HCT116 (cell line): ENCODE measurements around the gene RRAGD. TPM values are rescaled to one million over a fixed set of nuclear protein-coding genes. Genes with fewer than 3 reads are reported as not detected.

Experiments used
- ATAC-seq: fragments of 200-7000 bp; cut with Tn5 transposase; 2 replicates; pipeline ENCODE4 v1.9.1; 2020; ENCODE audit warnings: mild to moderate bottlenecking, moderate library complexity
- BruUV-seq: library from RNA; stranded (reverse); fragments of 400-500 nt; replicated peaks from 2 replicates; lab custom pipeline; 2021; lab: Mats Ljungman, UMichigan
- CTCF ChIA-PET: fragments of 300-600 bp; sonication (Branson Sonifier 250); formaldehyde crosslinking; loops from one replicate; lab custom pipeline; 2021; ENCODE audit warnings: antibody characterized with exemption; lab: Charles Lee
- POLR2A ChIA-PET: fragments of 300-600, 350-600 bp; sonication (Branson Sonifier 250); formaldehyde crosslinking; loops from one replicate; lab custom pipeline; 2021; ENCODE audit warnings: antibody characterized with exemption; lab: Charles Lee
- RAD21 ChIA-PET, 2 experiments: fragments of 300-600 bp; sonication (Branson Sonifier 250); formaldehyde crosslinking; loops; one replicate each; lab custom pipeline; 2023; ENCODE audit warnings: low total read pairs in 2 of 2; ENCODE audit not compliant: uncharacterized antibody in 2 of 2, unreplicated experiment in 2 of 2, low non-redundant PET in 1 of 2; lab: Charles Lee
- DNase-seq: peaks from one replicate; pipeline ENCODE4 v3.0.0-alpha.2; 2010; ENCODE audit warnings: low read depth, low spot score
- H2AFZ ChIP-seq: fragments of 200-600 bp; shearing (Covaris generic), sonication (generic); 2 replicates; pipeline ENCODE4 v1.6.1; 2017; ENCODE audit warnings: low read depth, mixed run types, mixed read lengths, antibody characterized with exemption, low read length; ENCODE audit not compliant: poor library complexity, severe bottlenecking
- H3K27ac ChIP-seq: 2 replicates; pipeline ENCODE4 v1.5.1; 2012; ENCODE audit warnings: low read depth, low read length
- H3K27me3 ChIP-seq: fragments of 200-600 bp; sonication (generic); 2 replicates; pipeline ENCODE4 v1.6.1; 2016; ENCODE audit warnings: mixed run types, low read length, mixed read lengths; ENCODE audit not compliant: insufficient read depth
- H3K36me3 ChIP-seq, 2 experiments: fragments of 200-500 bp in 1 of 2; fragments of 200-600 bp in 1 of 2; sonication (Bioruptor generic) in 1 of 2; sonication (generic) in 1 of 2; 2 replicates each; pipeline versions ENCODE4 v1.5.1 to v1.6.1; 2014 to 2016; ENCODE audit warnings: low read length in 2 of 2, inconsistent platforms in 1 of 2, mixed read lengths in 1 of 2, mixed run types in 1 of 2; ENCODE audit not compliant: insufficient read depth in 2 of 2, control insufficient read depth in 1 of 2
- H3K4me1 ChIP-seq, 2 experiments: fragments of 200-600 bp in 1 of 2; sonication (generic) in 1 of 2; 2 replicates each; pipeline versions ENCODE4 v1.5.1 to v1.6.1; 2012 to 2017; ENCODE audit warnings: low read length in 2 of 2, inconsistent platforms in 1 of 2, mild to moderate bottlenecking in 1 of 2, mixed read lengths in 1 of 2, mixed run types in 1 of 2, moderate library complexity in 1 of 2; ENCODE audit not compliant: insufficient read depth in 2 of 2, control insufficient read depth in 1 of 2
- H3K4me2 ChIP-seq: fragments of 200-600 bp; sonication (generic); 2 replicates; pipeline ENCODE4 v1.6.1; 2017; ENCODE audit warnings: mixed run types, low read length, mixed read lengths
- H3K4me3 ChIP-seq, 2 experiments: fragments of 200-600 bp in 1 of 2; sonication (generic) in 1 of 2; replicated peaks in 1 of 2; 2 replicates each; pipeline ENCODE4 v1.5.1; 2011 to 2016; ENCODE audit warnings: low read length in 2 of 2, control low read depth in 1 of 2, low read depth in 1 of 2, mild to moderate bottlenecking in 1 of 2, mixed read lengths in 1 of 2, mixed run types in 1 of 2
- H3K79me2 ChIP-seq: fragments of 200-600 bp; sonication (generic); 2 replicates; pipeline ENCODE4 v1.6.1; 2017; ENCODE audit warnings: mild to moderate bottlenecking, mixed run types, low read length, moderate library complexity, mixed read lengths; ENCODE audit not compliant: insufficient read depth
- H3K9ac ChIP-seq: fragments of 200-600 bp; sonication (generic); 2 replicates; pipeline ENCODE4 v1.6.1; 2016; ENCODE audit warnings: low read length, mixed read lengths
- H3K9me2 ChIP-seq: fragments of 200-600 bp; sonication (generic), shearing (Covaris generic); 2 replicates; pipeline ENCODE4 v1.6.1; 2017; ENCODE audit warnings: mixed run types, mild to moderate bottlenecking, moderate library complexity; ENCODE audit not compliant: insufficient read depth
- H3K9me3 ChIP-seq, 2 experiments: fragments of 200-500 bp in 1 of 2; fragments of 200-600 bp in 1 of 2; sonication (Bioruptor generic) in 1 of 2; sonication (generic) in 1 of 2; 2 replicates each; pipeline ENCODE4 v1.6.1; 2014 to 2017; ENCODE audit warnings: low read length in 2 of 2, mixed read lengths in 2 of 2, inconsistent platforms in 1 of 2, low read depth in 1 of 2, mild to moderate bottlenecking in 1 of 2, mixed run types in 1 of 2, moderate library complexity in 1 of 2; ENCODE audit not compliant: control insufficient read depth in 1 of 2, insufficient read depth in 1 of 2
- H4K20me1 ChIP-seq: fragments of 200-600 bp; sonication (generic), shearing (Covaris generic); 2 replicates; pipeline ENCODE4 v1.6.1; 2017; ENCODE audit warnings: mixed run types, mild to moderate bottlenecking, moderate library complexity; ENCODE audit not compliant: insufficient read depth
- CBX3 ChIP-seq: IDR thresholded peaks from 2 replicates; pipeline ENCODE4 v1.6.1; 2012; ENCODE audit warnings: low read depth
- EGR1 ChIP-seq: IDR thresholded peaks from 2 replicates; pipeline ENCODE4 v1.6.1; 2012; ENCODE audit warnings: low read depth
- ELF1 ChIP-seq: IDR thresholded peaks from 2 replicates; pipeline ENCODE4 v1.6.1; 2012; ENCODE audit warnings: low read depth, borderline replicate concordance
- EZH2 ChIP-seq: fragments of 200-600 bp; sonication (generic); IDR thresholded peaks from 2 replicates; pipeline ENCODE4 v1.6.1; 2017; ENCODE audit warnings: antibody characterized with exemption, mixed run types
- FOSL1 ChIP-seq: IDR thresholded peaks from 2 replicates; pipeline ENCODE4 v1.6.1; 2012; ENCODE audit warnings: low read depth
- JUND ChIP-seq: IDR thresholded peaks from 2 replicates; pipeline ENCODE4 v1.6.1; 2012
- POLR2AphosphoS5 ChIP-seq: IDR thresholded peaks from 2 replicates; pipeline ENCODE4 v1.6.1; 2011; ENCODE audit warnings: mild to moderate bottlenecking, low read depth, low read length, moderate library complexity
- SIN3A ChIP-seq: IDR thresholded peaks from 2 replicates; pipeline ENCODE4 v1.6.1; 2012; ENCODE audit warnings: low read depth
- SP1 ChIP-seq: IDR thresholded peaks from 2 replicates; pipeline ENCODE4 v1.6.1; 2012; ENCODE audit warnings: low read depth
- ZFX ChIP-seq: fragments of 450-650 bp; IDR thresholded peaks from 2 replicates; pipeline ENCODE4 v1.6.1; 2017
- ZNF274 ChIP-seq: fragments of 200-500 bp; sonication (Bioruptor generic); IDR thresholded peaks from 2 replicates; pipeline ENCODE4 v1.6.1; 2014; ENCODE audit warnings: mild to moderate bottlenecking, low read depth, low read length, inconsistent platforms
- intact Hi-C: fragments of 100-400 bp; cut with micrococcal nuclease; formaldehyde crosslinking; loops from 2 replicates; pipeline ENCODE4 v1.10.0; 2022
- total RNA-seq: library from RNA; stranded (reverse); gene quantifications from one replicate; pipeline ENCODE4 v1.2.1, GENCODE V29; 2021; ENCODE audit not compliant: unreplicated experiment
- TF ChIP-seq, protein P1 (sequence below), 3 experiments: fragments of 200-600 bp in 1 of 3; sonication (generic) in 1 of 3; IDR thresholded peaks in 2 of 3; conservative IDR thresholded peaks in 1 of 3; 2 replicates each; pipeline ENCODE4 v1.5.1; 2012 to 2017; ENCODE audit warnings: low read depth in 2 of 3, low read length in 2 of 3, antibody characterized with exemption in 1 of 3, borderline replicate concordance in 1 of 3, control low read depth in 1 of 3, mild to moderate bottlenecking in 1 of 3, mixed read lengths in 1 of 3, mixed run types in 1 of 3, moderate library complexity in 1 of 3; ENCODE audit not compliant: insufficient read depth in 1 of 3
- TF ChIP-seq, protein P2 (sequence below): IDR thresholded peaks from 2 replicates; pipeline ENCODE4 v1.6.1; 2011; ENCODE audit warnings: mild to moderate bottlenecking, low read length, moderate library complexity; ENCODE audit not compliant: insufficient replicate concordance; ENCODE audit errors: extremely low read depth

The RRAGD gene
- total RNA-seq, 1 experiment from 2014 or later = 15.9 TPM

DNA sequence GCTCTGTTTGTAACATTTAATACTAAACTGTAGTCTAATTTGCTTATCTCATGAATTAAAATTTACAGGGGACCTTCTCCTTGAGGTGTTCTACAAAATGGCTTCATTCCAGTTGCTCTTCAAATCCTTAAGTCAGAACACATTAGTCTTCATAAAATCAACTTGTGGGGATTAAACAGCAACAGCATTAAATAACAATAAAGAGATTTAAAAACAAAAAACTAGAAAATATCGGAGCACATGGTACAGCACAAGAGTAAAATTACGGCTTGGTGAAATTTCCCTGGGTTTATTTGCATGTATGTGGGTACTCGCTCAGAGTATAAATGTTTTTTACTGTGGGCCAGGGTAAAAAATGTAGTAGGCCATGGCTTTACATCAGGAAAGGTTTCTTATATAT, 12.0 kb downstream of the RRAGD start:
- no peak for ATAC-seq
- no peak for TF ChIP-seq ZFX
- no peak for TF ChIP-seq POLR2AphosphoS5
- TF ChIP-seq SP1 = no peak
- no peak for TF ChIP-seq ZNF274
- no peak for TF ChIP-seq CBX3
- TF ChIP-seq, protein P1, sequence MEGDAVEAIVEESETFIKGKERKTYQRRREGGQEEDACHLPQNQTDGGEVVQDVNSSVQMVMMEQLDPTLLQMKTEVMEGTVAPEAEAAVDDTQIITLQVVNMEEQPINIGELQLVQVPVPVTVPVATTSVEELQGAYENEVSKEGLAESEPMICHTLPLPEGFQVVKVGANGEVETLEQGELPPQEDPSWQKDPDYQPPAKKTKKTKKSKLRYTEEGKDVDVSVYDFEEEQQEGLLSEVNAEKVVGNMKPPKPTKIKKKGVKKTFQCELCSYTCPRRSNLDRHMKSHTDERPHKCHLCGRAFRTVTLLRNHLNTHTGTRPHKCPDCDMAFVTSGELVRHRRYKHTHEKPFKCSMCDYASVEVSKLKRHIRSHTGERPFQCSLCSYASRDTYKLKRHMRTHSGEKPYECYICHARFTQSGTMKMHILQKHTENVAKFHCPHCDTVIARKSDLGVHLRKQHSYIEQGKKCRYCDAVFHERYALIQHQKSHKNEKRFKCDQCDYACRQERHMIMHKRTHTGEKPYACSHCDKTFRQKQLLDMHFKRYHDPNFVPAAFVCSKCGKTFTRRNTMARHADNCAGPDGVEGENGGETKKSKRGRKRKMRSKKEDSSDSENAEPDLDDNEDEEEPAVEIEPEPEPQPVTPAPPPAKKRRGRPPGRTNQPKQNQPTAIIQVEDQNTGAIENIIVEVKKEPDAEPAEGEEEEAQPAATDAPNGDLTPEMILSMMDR (IDR thresholded peaks at IDR 0.05 in 2 of 3, conservative IDR thresholded peaks at IDR 0.05 in 1 of 3; ENCODE audit: borderline replicate concordance in 1 of 3, insufficient read depth in 1 of 3, low read depth in 2 of 3, low read length in 2 of 3) = no peak
- TF ChIP-seq SIN3A = no peak
- TF ChIP-seq ELF1 = no peak
- TF ChIP-seq FOSL1 = no peak
- no peak for TF ChIP-seq EZH2
- TF ChIP-seq EGR1 = no peak
- no peak for TF ChIP-seq JUND
- TF ChIP-seq, protein P2, sequence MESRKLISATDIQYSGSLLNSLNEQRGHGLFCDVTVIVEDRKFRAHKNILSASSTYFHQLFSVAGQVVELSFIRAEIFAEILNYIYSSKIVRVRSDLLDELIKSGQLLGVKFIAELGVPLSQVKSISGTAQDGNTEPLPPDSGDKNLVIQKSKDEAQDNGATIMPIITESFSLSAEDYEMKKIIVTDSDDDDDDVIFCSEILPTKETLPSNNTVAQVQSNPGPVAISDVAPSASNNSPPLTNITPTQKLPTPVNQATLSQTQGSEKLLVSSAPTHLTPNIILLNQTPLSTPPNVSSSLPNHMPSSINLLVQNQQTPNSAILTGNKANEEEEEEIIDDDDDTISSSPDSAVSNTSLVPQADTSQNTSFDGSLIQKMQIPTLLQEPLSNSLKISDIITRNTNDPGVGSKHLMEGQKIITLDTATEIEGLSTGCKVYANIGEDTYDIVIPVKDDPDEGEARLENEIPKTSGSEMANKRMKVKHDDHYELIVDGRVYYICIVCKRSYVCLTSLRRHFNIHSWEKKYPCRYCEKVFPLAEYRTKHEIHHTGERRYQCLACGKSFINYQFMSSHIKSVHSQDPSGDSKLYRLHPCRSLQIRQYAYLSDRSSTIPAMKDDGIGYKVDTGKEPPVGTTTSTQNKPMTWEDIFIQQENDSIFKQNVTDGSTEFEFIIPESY = no peak
- DNase-seq = no peak
- Histone ChIP-seq H3K9ac (no peak overlapping the region), H4K20me1 (no peaks in the 10 kb centered on the region), H3K27ac (no peak overlapping the region), H3K27me3 (no peaks in the 10 kb centered on the region), H3K79me2 (no peaks in the 10 kb centered on the region), H3K9me3 (no peaks in the 10 kb centered on the region), H3K4me3 (no peak overlapping the region), H2AFZ (no peak overlapping the region), H3K36me3 (no peaks in the 10 kb centered on the region), H3K9me2 (no peaks in the 10 kb centered on the region), H3K4me1 (no peaks in the 10 kb centered on the region), H3K4me2 (no peak overlapping the region)
- ChIA-PET CTCF (no interaction called here), POLR2A (no interaction called here), RAD21 (no interaction called here)
- intact Hi-C loops = no loop called here
- BruUV-seq = no TSS peak
